GM21360 (cell line): ENCODE measurements around the gene FKBP3.
A peak's percentile ranks its signal among the peaks of the same experiment; 100 is the strongest.
"Not testable (repeated sequence)": the region's sequence is repeated elsewhere in the genome, so short reads cannot be mapped to it uniquely, and the experiment has no call there.

Source experiments
- ATAC-seq: cut with Tn5 transposase; IDR thresholded peaks from one replicate; pipeline ENCODE4 v1.9.1; 2021; ENCODE audit warnings: mild to moderate bottlenecking, moderate library complexity; ENCODE audit not compliant: unreplicated experiment

FKBP3 gene

GRCh38 chr14:45134051-45134958, at the start of gene FKBP3:
Gene FKBP3, minus strand, starts transcription at chr14:45134481. Its CDS starts 25 bp downstream, at chr14:45134456.
- ATAC-seq, result peak; percentile 91

GRCh38 chr14:45181806-45182205, 47.5 kb upstream of the FKBP3 start:
- ATAC-seq, result no peak

- ATAC-seq, result no peak
These were observed 47.0 kb upstream of the FKBP3 start for GRCh38 chr14:45181329-45181728.

GRCh38 chr14:45177076-45177475, 42.8 kb upstream of the FKBP3 start:
- no peak for ATAC-seq

GRCh38 chr14:45169906-45170305, 35.6 kb upstream of the FKBP3 start:
- no peak for ATAC-seq

GRCh38 chr14:45156067-45156466, 21.8 kb upstream of the FKBP3 start:
- no peak for ATAC-seq

GRCh38 chr14:45150386-45150890, 16.2 kb upstream of the FKBP3 start:
- no peak for ATAC-seq

- no peak for ATAC-seq
These were observed 15.3 kb upstream of the FKBP3 start for GRCh38 chr14:45149602-45150001.

GRCh38 chr14:45145214-45145613, 10.9 kb upstream of the FKBP3 start:
- ATAC-seq, result peak; percentile 68

- no peak for ATAC-seq
These were observed 10.4 kb upstream of the FKBP3 start for GRCh38 chr14:45144658-45145057.

GRCh38 chr14:45142083-45142482, 7.8 kb upstream of the FKBP3 start:
- not testable (repeated sequence) for ATAC-seq

- no peak for ATAC-seq
These were observed 6.4 kb upstream of the FKBP3 start for GRCh38 chr14:45140661-45141187.

GRCh38 chr14:45136399-45136798, 2.1 kb upstream of the FKBP3 start:
- ATAC-seq, result no peak

- ATAC-seq, result peak; percentile 38
These were observed 1.5 kb upstream of the FKBP3 start, which contains the start of gene FANCM for GRCh38 chr14:45135659-45136395. Gene FANCM, plus strand, starts transcription at chr14:45135930. Its CDS starts 102 bp downstream, at chr14:45136032.

- no peak for ATAC-seq
These were observed 875 bp upstream of the FKBP3 start for GRCh38 chr14:45135156-45135555.

- ATAC-seq, result no peak
These were observed 614 bp downstream of the FKBP3 start for GRCh38 chr14:45133683-45134050.

- no peak for ATAC-seq
These were observed 5.2 kb downstream of the FKBP3 start for GRCh38 chr14:45128963-45129629.

- no peak for ATAC-seq
These were observed 8.5 kb downstream of the FKBP3 start for GRCh38 chr14:45125754-45126153.

- ATAC-seq, result no peak
These were observed 11.0 kb downstream of the FKBP3 start for GRCh38 chr14:45123271-45123670.

- no peak for ATAC-seq
These were observed 14.2 kb downstream of the FKBP3 start for GRCh38 chr14:45120096-45120495.

GRCh38 chr14:45118594-45118993, 15.7 kb downstream of the FKBP3 start:
- ATAC-seq, result no peak
